ENCODE results near the gene EFEMP2.

EFEMP2 gene

GRCh38 chr11:65817835-65818680, 54.5 kb downstream of the EFEMP2 start:
- no peak for FAIRE-seq

GRCh38 chr11:65817312-65817834, 55.2 kb downstream of the EFEMP2 start:
- no peak for FAIRE-seq

DNA sequence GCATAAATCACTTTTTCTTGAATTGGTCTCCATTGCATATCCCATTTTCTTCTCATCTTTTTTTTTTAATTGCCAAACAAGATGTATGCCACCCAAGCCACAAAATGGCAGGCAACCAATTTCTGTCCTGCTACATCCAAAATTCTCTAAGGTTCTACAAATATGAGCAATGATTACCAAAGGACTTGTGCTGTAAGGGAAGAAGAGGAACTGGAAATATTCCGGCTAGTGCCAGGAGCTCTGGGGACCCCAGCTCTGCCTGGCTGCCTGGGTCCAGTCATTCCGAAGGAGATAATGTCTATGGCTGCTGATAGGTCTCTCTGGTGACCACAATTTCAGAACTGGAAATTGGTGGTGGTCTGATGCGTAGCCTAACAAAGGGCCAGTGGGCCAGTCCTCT, 55.9 kb downstream of the EFEMP2 start:
- FAIRE-seq, result no peak
